Umbilical cord (tissue), 2 donors: ENCODE measurements around the gene LZTS3. TPM values are rescaled to one million over a fixed set of nuclear protein-coding genes. Genes with fewer than 3 reads are reported as not detected.
"Not testable (repeated sequence)": the region's sequence is repeated elsewhere in the genome, so short reads cannot be mapped to it uniquely, and the experiment has no call there.

Source experiments
- DNase-seq: peaks from one replicate; pipeline ENCODE4 v3.0.0-alpha.2; 2015; ENCODE audit warnings: low spot score
- total RNA-seq: library from RNA; depleted of rRNA; stranded (reverse); fragments of >200 nt; gene quantifications from one replicate; pipeline ENCODE4 v1.2.3, GENCODE V29; 2014; ENCODE audit warnings: low replicate concordance; ENCODE audit not compliant: insufficient read depth

LZTS3 gene
- 0.96 TPM for total RNA-seq

- DNase-seq, result peak; percentile 54
Observed at GRCh38 chr20:3172933-3173609, at the start of gene LZTS3. Gene LZTS3, minus strand, starts transcription at chr20:3173549. Its CDS starts 6,386 bp downstream, at chr20:3167163.

GRCh38 chr20:3221398-3222226 lies 48.3 kb upstream of the LZTS3 start:
- no peak for DNase-seq

- DNase-seq, result no peak
Observed at GRCh38 chr20:3218307-3218988, 45.1 kb upstream of the LZTS3 start.

- DNase-seq, result not testable (repeated sequence)
Observed at GRCh38 chr20:3215359-3215917, 42.1 kb upstream of the LZTS3 start.

- DNase-seq, result no peak
Observed at GRCh38 chr20:3213226-3213625, 39.9 kb upstream of the LZTS3 start.

GRCh38 chr20:3210346-3210745 lies 37.0 kb upstream of the LZTS3 start:
- DNase-seq, result no peak

- no peak for DNase-seq
Observed at GRCh38 chr20:3209946-3210317, 36.6 kb upstream of the LZTS3 start.

- peak; percentile 67 for DNase-seq
Observed at GRCh38 chr20:3209257-3209945, 36.1 kb upstream of the LZTS3 start, which contains the start of gene ITPA. Gene ITPA, plus strand, starts transcription at chr20:3209498. Its CDS starts 54 bp downstream, at chr20:3209552.

GRCh38 chr20:3208786-3209256 lies 35.5 kb upstream of the LZTS3 start:
- DNase-seq, result no peak

GRCh38 chr20:3204124-3204794 lies 30.9 kb upstream of the LZTS3 start, which contains the start of gene DDRGK1:
Gene DDRGK1, minus strand, starts transcription at chr20:3204682. Its CDS starts 55 bp downstream, at chr20:3204627.
- DNase-seq, result peak; percentile 89

GRCh38 chr20:3203315-3204123 lies 30.2 kb upstream of the LZTS3 start:
- DNase-seq, result peak; percentile 21

- DNase-seq, result no peak
Observed at GRCh38 chr20:3202965-3203314, 29.6 kb upstream of the LZTS3 start.

- DNase-seq, result no peak
Observed at GRCh38 chr20:3199976-3200755, 26.8 kb upstream of the LZTS3 start.

GRCh38 chr20:3199206-3199605 lies 25.9 kb upstream of the LZTS3 start:
- DNase-seq, result no peak

- no peak for DNase-seq
Observed at GRCh38 chr20:3195590-3196237, 22.4 kb upstream of the LZTS3 start.

- DNase-seq, result no peak
Observed at GRCh38 chr20:3194617-3195280, 21.4 kb upstream of the LZTS3 start.

GRCh38 chr20:3193806-3194616 lies 20.7 kb upstream of the LZTS3 start:
- DNase-seq, result no peak
